Stimulated activated CD4-positive, alpha-beta T cell treated with anti-CD3 and anti-CD28 coated beads, Interleukin-4, amount 100 ng/mL, for 24 hours (primary cell): ENCODE data around the gene TCHP.

Source experiments
- DNase-seq: peaks from one replicate; pipeline ENCODE4 v3.0.0-alpha.2; 2020

TCHP gene

DNA sequence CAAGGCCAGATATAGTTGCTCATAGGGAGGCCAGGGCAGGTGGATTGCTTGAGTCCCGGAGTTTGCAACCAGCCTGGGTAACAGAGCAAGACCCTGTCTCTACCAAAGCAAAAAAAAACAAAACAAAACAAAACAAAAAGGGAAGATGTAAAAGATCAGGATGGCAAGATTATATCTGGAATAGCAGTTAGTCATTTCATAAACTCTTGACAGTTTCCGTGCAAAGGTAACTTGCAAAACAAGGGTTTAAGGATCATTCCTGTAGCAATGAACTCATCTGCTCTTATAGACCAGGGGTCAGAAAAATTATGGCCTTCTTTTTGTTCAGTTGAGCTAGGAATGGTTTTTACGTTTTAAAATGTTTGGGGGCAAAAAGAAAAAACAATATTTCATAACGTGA lies 66.5 kb downstream of the TCHP start:
- no peak for DNase-seq

DNA sequence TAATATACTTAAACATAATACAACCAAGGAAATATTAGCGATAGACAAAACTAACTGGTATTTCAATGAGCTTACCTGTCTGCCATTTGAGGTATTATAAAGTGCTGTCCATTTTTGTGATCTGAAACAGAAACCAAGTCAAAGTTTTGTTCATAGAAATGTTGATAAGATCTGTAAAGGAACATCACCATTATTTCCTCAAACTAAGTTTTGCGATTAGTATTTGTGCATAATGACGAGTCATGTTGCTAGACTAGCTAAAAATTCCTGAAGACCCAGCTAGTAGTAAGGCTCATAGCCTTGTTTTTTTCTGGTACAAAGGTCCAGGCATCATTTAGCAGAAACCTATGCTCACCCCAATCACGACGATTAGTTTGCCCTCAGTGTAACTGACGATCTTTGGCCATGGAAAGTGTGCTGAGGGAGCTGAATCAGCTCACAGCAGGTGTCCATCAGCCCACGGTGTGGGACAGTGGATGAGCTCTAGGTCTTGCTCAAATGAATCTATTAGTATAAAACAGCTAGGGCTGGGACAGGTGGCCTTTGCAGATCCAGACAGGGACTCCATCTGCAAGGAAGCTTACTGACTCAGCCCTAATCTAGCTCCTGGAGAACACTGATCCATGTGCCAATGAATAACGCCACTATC lies 67.4 kb downstream of the TCHP start:
- no peak for DNase-seq
